Glomerular visceral epithelial cell (primary cell): ENCODE results near the gene DPYSL3.

Experiments
- DNase-seq: peaks from one replicate; pipeline ENCODE4 v3.0.0-alpha.2; 2016; ENCODE audit errors: extremely low spot score

Gene DPYSL3

GRCh38 chr5:147515269-147515668, 5.4 kb upstream of the DPYSL3 start:
- no peak for DNase-seq

DNA sequence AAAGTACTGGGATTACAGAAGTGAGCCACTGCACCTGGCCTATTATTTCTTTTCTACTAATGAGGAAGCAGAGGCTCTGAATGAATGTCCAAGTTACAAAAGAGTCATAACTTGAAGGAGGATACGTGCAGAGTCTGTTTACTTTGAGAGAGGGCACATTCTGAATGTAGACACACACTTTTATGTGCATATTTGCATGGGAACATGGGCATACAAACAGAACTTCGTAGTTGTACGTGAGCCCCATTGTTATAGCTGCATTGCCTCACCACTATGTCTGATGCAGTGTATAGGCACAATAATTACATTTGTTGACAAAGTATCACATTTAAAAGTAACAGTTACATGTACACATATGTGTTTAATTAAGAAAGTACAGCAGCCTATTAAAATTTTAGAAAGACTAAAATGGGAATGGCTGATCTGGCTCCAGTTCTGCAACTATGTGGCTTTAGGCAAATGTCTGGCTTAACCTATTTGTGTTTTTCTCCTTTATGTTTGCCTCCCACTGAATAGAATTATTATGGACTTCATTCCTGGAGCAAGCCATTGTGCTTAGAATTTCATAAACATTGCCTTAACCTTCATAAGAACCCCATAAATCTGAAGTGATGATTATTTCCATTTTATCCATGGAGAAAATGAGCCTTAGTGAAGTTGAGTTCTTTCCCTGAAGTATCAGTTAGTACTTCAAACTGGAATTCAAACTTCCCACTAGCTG, 3.0 kb upstream of the DPYSL3 start:
- no peak for DNase-seq

DNA sequence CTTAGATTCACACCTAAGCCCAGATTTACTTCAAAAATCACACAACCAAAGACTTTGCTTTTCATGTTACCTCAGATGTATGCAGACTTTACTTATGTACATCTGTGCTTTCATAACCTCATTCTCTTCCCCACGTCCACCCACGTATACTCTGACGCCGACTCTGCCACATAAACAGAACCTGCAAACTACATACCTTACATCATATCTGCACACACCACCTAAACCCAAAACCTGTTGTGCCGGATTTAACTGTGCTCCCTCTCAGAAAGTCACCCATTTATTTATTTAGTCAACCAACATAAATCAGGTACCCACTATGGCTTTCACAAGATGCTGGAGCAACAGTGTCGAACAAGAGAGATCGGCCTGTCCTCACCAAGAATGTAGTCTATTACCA, 1.0 kb upstream of the DPYSL3 start:
- DNase-seq, result no peak

DNA sequence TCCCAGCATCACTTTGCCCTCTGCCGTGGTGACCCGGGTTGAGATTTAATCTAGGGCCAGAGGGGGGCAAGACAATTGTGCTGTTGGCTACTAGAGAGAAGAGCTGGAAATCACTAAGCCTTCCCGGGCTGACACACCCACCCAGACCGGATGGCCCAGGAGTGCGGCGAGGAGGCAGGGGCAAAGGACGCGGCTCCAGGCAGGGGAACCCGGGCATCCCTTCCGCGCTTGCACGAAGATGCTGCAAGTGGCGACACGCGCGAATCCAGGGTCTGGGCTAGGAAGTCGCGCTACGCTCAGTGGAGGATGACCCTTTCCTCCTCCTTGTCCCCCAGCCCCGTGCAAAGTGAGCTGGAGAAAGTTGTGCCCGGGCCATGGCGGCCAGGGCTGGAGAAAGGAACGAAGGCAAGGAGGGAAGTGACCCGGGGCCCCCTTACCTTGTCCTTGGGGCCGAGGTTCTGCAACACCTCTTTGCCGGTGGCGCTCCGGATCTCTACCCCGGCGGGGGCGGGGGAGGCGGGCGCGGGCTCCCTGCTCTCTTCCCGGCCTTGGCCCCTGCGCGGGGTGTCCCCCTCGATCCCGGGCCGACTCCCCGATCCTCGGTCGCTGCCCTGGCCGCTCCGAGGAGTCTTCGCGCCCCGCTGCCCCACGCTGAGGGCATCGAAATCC, 693 bp downstream of the DPYSL3 start:
- peak; percentile 50 for DNase-seq

DNA sequence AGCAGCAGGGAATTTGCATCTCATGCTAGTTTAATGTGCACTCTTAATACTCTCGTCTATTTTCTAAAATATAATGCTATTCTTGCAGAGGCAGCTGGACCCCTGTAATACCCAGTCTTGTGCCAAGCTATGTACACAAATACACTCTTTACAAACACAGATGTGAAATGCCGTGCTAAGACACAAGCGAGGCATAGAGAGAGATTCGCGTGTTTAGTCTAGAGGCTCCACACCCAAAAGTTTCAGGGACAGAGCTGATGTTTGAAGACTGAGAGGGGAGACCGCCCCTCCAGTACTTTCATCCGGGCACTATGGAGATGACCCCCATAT, 1.2 kb downstream of the DPYSL3 start:
- DNase-seq, result no peak

DNA sequence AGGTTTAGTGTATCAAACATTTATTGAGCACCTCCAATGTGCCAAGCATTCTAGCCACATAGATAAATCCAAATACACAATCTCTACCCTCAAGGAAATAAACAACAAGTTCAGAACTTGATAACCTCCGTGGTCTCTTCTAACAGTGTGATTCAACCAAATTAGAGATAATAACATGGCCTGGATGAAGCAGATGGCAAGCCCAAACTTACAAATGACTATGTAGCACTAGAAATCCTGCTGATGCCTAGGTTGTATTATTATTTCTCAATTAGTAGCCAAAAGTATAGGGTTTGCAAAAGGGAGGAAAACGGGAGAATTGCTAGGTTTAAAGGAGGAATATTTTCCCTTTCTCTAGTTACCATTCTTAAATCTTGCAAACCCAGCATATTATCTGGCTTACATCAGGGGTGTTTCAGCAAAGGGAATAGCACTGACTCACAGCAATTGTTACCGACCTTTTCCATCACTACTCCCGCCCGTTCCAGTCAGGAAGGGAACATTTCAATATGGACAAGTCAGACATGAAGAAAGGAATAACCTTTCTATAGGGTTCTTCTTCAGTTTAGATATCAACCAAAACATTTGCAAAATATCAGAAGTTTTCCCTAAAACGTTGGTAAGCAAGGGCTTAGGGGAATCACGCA, 2.3 kb downstream of the DPYSL3 start:
- peak; percentile 39 for DNase-seq

GRCh38 chr5:147504535-147504934, 5.3 kb downstream of the DPYSL3 start:
- no peak for DNase-seq

- peak; percentile 40 for DNase-seq
Measured at GRCh38 chr5:147504011-147504410, 5.9 kb downstream of the DPYSL3 start.

- no peak for DNase-seq
Measured at GRCh38 chr5:147490989-147491388, 18.9 kb downstream of the DPYSL3 start.

- no peak for DNase-seq
Measured at GRCh38 chr5:147487031-147487750, 22.7 kb downstream of the DPYSL3 start.

DNA sequence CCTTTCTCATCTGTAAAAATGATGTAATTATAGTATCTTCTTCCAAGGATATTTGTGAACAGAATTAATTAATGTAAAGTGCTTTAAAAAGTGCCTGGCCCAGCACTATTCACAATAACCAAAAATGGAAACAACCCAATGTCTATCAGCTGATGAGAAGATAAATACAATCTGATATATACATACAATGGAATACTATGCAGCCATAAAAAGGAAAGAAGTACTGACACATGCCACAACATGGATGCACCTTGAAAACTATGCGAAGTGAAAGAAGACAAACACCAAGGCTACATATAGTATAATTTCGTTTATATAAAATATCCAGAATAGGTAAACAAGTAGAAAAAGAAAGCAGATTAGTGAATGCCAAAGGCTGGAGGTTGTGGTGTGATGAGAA, 24.1 kb downstream of the DPYSL3 start:
- no peak for DNase-seq

DNA sequence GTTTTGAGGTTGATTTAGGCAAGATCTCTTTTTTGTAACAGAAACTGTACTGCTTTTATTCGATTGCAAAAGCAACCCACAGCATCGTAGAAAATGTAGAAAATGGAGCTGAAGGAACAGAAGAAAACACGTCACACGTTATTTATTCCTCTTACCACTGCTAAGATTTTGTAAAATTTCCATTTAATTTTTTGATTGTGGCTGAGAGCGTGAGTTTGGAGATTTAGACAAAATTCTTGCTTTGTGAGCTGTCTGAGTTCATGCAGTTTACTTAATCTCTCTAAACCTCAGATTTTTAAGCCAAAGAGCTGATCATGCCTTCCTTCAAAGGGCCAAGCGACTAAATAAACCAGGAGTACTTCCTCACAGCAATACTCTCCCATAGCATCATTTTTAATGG, 24.8 kb downstream of the DPYSL3 start:
- DNase-seq, result peak; percentile 15

DNA sequence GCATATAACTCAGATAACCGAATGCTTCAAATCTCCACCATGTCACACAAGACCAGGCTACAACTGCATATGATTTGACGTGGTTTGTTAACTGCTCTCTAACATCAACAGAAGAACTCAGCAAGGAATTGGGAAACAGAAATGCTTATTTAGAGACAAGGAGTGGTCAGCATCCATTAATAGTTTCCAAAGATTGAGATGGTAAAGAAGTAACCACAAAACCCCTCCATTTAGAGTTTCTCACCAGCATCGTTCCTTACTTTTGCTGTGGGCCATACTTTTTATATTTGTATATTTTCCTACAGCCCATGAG, 25.2 kb downstream of the DPYSL3 start:
- DNase-seq, result no peak

DNA sequence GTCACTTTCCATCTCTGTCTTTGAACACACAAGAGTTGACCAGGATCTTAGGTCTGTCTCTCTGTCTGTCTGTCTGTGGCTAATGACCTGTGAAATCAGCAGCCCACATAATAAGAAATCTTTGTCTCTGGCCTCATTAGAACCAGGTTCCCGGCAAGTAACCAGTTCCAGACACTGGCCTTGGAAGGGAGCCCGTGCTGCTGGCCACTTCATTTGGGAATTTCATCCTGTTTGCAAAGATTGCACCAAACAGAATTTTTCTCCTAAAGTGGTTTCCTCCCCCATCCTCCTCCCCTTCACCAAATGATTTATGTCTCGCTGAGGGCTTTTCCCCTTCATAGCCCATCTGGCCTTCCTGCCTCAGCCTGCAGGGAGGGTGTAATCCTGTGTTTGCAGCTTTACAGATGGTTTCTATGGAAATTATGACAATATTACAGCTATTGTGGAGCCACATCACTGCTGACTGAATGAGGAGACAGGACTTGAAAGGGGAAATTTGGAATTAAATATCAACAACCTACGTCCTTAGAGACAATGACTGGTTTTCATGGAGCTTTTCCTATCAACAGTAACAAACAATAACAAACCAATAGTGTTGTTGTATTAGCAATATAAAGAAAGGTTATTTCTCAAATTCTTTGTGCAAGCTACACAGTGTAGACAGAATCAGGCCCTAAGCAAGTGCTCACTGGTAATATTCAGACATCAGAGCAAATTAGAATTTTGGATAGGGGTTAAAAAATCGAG, 25.7 kb downstream of the DPYSL3 start:
- DNase-seq, result peak; percentile 99

- DNase-seq, result peak; percentile 20
Measured at GRCh38 chr5:147483188-147483790, 26.6 kb downstream of the DPYSL3 start.

DNA sequence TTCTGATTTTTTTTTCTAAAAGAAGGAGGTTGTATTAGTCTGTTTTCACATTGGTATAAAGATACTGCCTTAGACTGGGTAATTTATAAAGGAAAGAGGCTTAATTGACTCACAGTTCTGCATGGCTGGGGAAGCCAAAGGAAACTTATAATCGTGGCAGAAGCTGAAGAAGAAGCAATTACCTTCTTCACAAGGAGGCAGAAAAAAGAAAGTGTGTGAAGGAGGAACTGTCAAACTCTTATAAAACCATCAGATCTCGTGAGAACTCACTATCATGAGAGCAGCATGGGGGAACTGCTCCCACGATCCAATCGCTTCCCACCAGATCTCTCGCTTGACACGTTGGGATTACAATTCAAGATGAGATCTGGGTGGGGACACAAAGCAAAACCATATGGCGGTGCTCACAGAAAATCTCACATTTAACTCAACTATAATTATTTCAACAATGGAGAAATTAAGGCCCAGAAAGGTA, 27.1 kb downstream of the DPYSL3 start:
- DNase-seq, result peak; percentile 45

GRCh38 chr5:147481874-147482705, 27.8 kb downstream of the DPYSL3 start:
- DNase-seq, result peak; percentile 81

DNA sequence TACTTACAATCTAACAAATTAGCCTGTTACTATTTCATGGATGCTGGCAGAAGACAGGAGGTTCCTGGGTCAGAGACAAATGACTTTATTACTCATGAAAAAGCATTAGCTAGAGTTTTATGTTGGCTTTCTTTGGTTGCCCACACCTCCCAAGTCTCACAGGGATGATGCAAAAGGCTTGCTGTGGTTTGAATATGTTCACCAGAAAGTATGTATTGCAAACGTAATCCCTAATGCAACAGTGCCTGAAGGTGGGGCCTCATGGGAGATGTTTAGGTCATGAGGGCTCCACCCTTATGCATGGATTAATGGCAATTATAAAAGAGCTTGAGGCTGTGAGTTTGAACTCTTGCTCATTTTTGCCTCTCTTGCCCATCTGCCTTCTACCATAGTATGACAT, 28.5 kb downstream of the DPYSL3 start:
- DNase-seq, result peak; percentile 90

GRCh38 chr5:147479949-147480348, 29.9 kb downstream of the DPYSL3 start:
- peak; percentile 64 for DNase-seq

DNA sequence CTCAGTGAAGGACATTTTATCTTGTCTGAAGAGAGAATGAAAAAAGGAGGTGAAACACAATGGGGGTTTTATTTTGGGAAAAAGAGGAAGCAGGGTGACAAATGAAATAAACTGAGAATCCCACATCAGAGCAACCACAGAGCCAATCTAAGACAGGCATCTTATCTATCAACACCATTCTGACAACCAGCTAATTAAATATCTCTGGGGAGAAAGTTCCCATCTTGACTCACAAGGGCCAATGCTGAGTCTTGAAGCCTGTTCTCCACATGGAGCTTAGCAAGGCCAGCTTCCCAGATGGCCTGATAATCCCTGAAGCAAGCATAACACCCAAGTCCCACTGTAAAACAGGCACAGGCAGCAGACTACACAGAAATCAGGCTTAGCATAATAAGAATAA, 30.4 kb downstream of the DPYSL3 start:
- DNase-seq, result no peak

GRCh38 chr5:147474140-147474539, 35.7 kb downstream of the DPYSL3 start:
- DNase-seq, result no peak
